ENCODE results near the gene SLC6A16. TPM values are rescaled to one million over a fixed set of nuclear protein-coding genes. Genes with fewer than 3 reads are reported as not detected.

SLC6A16 gene
- total RNA-seq, 1 experiment from 2014 or later = 5.0 TPM

DNA sequence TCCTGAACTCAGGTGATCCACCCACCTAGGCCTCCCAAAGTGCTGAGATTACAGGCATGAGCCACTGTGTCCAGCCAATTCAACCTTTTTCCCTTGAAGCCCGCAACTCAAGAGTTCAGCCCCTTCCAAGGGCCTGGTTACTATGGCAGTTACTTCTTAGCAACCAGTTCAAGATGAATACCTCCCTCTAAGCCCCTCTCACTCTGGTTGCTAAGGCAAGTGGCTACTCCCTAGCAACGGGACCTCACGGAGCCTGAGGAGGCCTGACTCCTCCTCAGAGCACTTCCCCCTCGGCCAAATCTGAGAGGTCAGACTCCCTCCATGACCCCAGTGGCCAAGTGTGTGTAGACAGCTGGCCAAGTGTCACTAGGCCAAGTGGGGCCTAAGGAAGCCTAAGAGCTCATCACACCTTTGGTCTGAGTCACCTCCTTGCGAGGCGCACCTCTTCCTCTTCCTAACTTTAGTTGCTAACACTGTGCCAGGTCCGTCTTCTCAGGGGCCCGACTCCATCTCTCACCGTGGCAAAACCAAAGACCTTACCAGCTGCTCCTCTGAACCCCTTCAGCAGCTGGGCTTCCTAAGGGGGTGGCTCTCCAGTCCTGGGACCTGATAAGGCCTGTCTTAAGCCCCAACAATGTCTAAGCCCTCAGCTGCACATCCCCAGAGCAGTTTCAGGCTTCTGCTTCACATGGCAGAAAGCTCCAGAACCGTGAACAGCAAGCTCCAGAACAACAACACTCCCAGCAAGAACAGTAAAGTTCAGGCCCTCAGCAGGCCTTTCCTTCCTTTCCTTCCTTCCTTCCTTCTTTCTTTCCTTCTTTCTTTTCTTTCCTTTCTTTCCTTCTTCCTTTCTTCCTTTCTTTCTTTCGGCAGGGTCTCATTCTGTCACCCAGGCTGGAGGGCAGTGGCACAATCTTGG is 19.8 kb upstream of the SLC6A16 start:
- Histone ChIP-seq H3K4me2 (ENCODE audit: low read length) (no peak overlapping the region), H3K9me2 (ENCODE audit: insufficient read depth) (no peaks in the 10 kb centered on the region), H3K4me1 (ENCODE audit: control insufficient read depth in 1 of 2, insufficient read depth in 2 of 2, low read length in 2 of 2) (no peaks in the 10 kb centered on the region), H3K9me3 (ENCODE audit: control insufficient read depth in 1 of 2, insufficient read depth in 1 of 2, low read depth in 1 of 2, low read length in 2 of 2) (no peaks in the 10 kb centered on the region), H2AFZ (ENCODE audit: low read depth, low read length, poor library complexity, severe bottlenecking) (no peak overlapping the region), H3K79me2 (ENCODE audit: insufficient read depth, low read length) (no peaks in the 10 kb centered on the region), H3K9ac (ENCODE audit: low read length) (no peak overlapping the region), H4K20me1 (ENCODE audit: insufficient read depth) (no peaks in the 10 kb centered on the region), H3K36me3 (ENCODE audit: control insufficient read depth in 1 of 2, insufficient read depth in 2 of 2, low read length in 2 of 2) (peaks cover 35 to 36% of the 10 kb centered on the region in 2 experiments), H3K4me3 (replicated peaks in 1 of 2; ENCODE audit: low read depth in 1 of 2, low read length in 2 of 2) (no peak overlapping the region), H3K27me3 (ENCODE audit: insufficient read depth, low read length) (no peaks in the 10 kb centered on the region), H3K27ac (ENCODE audit: low read depth, low read length) (no peak overlapping the region)
- no peak for ATAC-seq
- BruUV-seq (replicated peaks) = no TSS peak
- CTCF ChIA-PET = no interaction called here
- TF ChIP-seq JUND (IDR thresholded peaks at IDR 0.05) = no peak
- no peak for TF ChIP-seq EZH2 (IDR thresholded peaks at IDR 0.05)
- no peak for TF ChIP-seq EZH2phosphoT487 (IDR thresholded peaks at IDR 0.05; ENCODE audit: borderline replicate concordance)
- TF ChIP-seq, protein P1, sequence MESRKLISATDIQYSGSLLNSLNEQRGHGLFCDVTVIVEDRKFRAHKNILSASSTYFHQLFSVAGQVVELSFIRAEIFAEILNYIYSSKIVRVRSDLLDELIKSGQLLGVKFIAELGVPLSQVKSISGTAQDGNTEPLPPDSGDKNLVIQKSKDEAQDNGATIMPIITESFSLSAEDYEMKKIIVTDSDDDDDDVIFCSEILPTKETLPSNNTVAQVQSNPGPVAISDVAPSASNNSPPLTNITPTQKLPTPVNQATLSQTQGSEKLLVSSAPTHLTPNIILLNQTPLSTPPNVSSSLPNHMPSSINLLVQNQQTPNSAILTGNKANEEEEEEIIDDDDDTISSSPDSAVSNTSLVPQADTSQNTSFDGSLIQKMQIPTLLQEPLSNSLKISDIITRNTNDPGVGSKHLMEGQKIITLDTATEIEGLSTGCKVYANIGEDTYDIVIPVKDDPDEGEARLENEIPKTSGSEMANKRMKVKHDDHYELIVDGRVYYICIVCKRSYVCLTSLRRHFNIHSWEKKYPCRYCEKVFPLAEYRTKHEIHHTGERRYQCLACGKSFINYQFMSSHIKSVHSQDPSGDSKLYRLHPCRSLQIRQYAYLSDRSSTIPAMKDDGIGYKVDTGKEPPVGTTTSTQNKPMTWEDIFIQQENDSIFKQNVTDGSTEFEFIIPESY (IDR thresholded peaks at IDR 0.05; ENCODE audit: extremely low read depth, insufficient replicate concordance, low read length) = no peak
- TF ChIP-seq TCF7L2 (IDR thresholded peaks at IDR 0.05; ENCODE audit: borderline replicate concordance, extremely low read depth, insufficient read depth, insufficient read length) = no peak
- no peak for TF ChIP-seq ELF1 (IDR thresholded peaks at IDR 0.05; ENCODE audit: borderline replicate concordance, low read depth)
- TF ChIP-seq, protein P2, sequence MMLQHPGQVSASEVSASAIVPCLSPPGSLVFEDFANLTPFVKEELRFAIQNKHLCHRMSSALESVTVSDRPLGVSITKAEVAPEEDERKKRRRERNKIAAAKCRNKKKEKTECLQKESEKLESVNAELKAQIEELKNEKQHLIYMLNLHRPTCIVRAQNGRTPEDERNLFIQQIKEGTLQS (IDR thresholded peaks at IDR 0.05) = no peak
- TF ChIP-seq ZNF274 (IDR thresholded peaks at IDR 0.05; ENCODE audit: low read depth, low read length) = no peak
- no peak for TF ChIP-seq MAX (IDR thresholded peaks at IDR 0.05)
- TF ChIP-seq SIN3A (IDR thresholded peaks at IDR 0.05; ENCODE audit: low read depth) = no peak
- no peak for TF ChIP-seq CTCF (IDR thresholded peaks at IDR 0.05 in 2 of 3, conservative IDR thresholded peaks at IDR 0.05 in 1 of 3; ENCODE audit: borderline replicate concordance in 1 of 3, insufficient read depth in 1 of 3, low read depth in 2 of 3, low read length in 2 of 3)
- no peak for TF ChIP-seq RAD21 (IDR thresholded peaks at IDR 0.05; ENCODE audit: low read depth)
- POLR2A ChIA-PET = interaction anchor here (0.5 kb wide), 1 partner anchor 102 kb away, joined by 3 read pairs; no protein-coding TSS in a partner anchor
- DNase-seq (ENCODE audit: low read depth, low spot score) = no peak
- RAD21 ChIA-PET (ENCODE audit: low non-redundant PET in 1 of 2, low total read pairs in 2 of 2, uncharacterized antibody in 2 of 2, unreplicated experiment in 2 of 2) = no interaction called here
- intact Hi-C loops (cut with micrococcal nuclease) = no loop called here

Data from HCT116 (cell line).